Transverse colon (tissue), 4 donors: ENCODE measurements around the gene ANKRD13C.

ENCODE experiments used
- POLR2AphosphoS5 ChIP-seq, 3 donors: sonication (generic); formaldehyde crosslinking; IDR thresholded peaks; one replicate each; pipeline ENCODE4 v1.6.1; 2016; ENCODE audit warnings: antibody characterized with exemption in 3 of 3
- TF ChIP-seq, protein P1 (sequence below), 5 experiments: fragments of 200-600 bp in 3 of 5; fragments of 450-650 bp in 2 of 5; sonication (generic) in 3 of 5; IDR thresholded peaks; 1 replicate in 2 of 5; 2 replicates in 3 of 5; pipeline ENCODE4 v1.5.1; 2016 to 2017; ENCODE audit warnings: antibody characterized with exemption in 5 of 5, inconsistent platforms in 3 of 5, mild to moderate bottlenecking in 2 of 5, moderate library complexity in 1 of 5

DNA sequence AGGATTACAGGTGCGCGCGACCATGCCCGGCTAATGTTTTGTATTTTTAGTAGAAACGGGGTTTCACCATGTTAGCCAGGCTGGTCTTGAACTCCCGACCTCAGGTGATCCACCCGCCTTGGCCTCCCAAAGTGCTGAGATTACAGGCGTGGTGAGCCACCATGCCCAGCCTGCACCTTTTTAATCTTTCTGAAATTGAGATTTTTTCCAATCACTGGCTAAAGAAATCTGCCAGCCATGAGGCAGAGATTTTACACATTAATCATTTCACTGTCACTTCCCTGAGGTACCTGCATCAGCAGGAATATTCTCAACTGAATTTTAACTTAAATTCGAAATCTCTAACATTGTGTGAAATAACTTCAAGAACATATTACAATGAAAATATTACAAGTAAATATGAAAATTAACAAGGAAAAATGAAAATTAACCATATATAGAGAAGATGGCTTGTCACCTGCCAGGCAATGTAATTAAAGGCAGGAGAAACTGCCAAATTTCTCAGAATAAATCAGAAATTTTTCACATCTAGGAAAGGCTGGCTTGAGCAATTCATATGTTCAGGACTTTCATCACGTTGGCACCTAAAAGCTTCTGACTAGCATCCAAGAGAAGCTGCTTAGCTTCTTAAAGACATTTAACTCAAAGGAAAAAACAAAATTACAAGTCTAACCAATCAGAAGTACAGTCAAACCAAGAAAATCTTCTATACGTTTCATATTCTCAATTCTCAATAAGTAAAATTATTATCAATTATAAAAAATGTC is 5.9 kb downstream of the ANKRD13C start:
- TF ChIP-seq, protein P1, sequence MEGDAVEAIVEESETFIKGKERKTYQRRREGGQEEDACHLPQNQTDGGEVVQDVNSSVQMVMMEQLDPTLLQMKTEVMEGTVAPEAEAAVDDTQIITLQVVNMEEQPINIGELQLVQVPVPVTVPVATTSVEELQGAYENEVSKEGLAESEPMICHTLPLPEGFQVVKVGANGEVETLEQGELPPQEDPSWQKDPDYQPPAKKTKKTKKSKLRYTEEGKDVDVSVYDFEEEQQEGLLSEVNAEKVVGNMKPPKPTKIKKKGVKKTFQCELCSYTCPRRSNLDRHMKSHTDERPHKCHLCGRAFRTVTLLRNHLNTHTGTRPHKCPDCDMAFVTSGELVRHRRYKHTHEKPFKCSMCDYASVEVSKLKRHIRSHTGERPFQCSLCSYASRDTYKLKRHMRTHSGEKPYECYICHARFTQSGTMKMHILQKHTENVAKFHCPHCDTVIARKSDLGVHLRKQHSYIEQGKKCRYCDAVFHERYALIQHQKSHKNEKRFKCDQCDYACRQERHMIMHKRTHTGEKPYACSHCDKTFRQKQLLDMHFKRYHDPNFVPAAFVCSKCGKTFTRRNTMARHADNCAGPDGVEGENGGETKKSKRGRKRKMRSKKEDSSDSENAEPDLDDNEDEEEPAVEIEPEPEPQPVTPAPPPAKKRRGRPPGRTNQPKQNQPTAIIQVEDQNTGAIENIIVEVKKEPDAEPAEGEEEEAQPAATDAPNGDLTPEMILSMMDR (IDR thresholded peaks at IDR 0.05): no peak
- TF ChIP-seq POLR2AphosphoS5 (IDR thresholded peaks at IDR 0.05): no peak
